HG03139 (cell line): ENCODE data around the gene DDX4.

Experiments used
- ATAC-seq: cut with Tn5 transposase; IDR thresholded peaks from one replicate; pipeline ENCODE4 v1.9.1; 2021; ENCODE audit not compliant: unreplicated experiment

Gene DDX4

DNA sequence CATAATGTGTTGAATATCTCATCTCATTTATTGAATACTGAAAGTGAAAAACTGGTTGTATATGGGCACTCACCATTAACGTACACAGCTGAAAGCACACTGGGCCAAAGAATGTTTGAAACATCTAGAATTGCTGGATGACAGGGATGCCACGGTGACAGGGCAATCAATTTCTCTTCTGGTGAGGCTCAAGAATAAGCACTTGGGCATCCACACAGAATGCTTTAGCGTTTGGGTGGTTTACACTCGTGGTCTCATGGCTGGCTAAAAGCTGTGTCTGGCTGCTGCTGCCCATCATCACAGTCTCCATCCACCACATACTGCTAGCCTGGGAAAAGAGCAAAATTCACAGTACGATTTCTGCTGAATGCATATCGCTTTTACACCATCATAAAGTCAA, 82.6 kb downstream of the DDX4 start:
- no peak for ATAC-seq

DNA sequence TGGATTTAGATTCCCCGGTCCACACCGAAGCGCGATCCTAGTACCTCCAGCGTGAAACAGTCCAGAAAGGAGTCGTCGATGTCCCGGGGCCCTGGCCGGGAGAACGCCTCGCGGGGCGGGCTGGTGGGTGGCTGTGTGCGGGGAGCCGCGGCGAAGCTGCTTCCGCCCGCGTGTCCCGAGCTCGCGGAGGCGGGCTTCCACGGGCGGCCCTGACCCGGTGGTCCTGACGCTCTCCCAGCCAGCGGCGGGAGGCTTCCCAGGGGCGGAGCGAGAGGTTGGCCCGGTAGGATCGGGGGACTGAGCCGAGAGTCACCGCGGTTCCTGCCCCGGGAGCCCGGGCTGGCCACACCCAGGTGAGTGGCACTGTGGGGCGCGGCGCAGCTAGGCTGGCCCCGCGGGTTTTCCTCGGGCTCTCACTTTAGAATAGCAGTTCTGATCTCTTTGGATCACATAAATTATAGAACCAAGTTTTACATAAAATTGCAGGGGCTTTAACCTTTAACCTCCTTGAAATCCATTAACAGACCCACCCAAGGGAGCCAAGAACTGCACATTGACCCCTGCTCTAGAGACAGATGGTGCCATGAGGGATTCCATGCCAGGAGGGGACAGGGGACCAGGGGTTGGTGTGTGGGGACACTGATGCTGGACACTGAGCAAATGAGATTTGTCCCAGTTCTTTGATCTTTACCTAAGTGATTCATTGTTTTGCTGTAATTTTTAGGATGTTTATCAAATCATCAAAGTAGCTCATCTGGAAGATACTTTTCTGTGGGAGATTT, 84.1 kb downstream of the DDX4 start:
- ATAC-seq = no peak

DNA sequence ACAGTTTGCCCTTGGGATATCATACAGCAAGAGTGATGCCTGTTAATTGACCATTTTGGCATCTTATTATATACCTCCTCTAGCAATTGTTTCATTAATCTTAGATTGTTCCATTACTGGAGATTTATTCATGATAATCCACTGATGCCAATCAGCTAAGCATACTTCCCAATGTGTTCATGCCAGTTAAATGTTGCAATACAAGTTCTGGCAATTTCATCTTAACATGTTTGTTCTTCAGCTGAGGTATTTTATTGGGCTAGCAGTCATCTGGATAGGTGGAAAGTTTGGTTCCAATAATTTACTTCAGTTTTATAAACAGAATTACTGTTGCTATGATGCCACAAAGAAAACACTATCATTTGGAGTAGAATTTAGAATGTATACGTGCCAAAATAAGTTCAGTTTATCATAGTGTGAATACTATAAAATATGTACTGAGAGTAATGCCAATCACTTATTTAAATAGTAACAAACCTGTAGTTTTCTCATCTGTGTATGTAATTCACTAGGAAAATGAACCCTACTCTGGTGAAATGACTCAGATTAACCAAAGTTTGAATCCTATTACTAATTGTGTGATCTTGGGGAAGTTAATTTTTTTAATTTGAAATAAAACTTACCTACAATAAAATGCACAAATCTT, 85.4 kb downstream of the DDX4 start:
- no peak for ATAC-seq

DNA sequence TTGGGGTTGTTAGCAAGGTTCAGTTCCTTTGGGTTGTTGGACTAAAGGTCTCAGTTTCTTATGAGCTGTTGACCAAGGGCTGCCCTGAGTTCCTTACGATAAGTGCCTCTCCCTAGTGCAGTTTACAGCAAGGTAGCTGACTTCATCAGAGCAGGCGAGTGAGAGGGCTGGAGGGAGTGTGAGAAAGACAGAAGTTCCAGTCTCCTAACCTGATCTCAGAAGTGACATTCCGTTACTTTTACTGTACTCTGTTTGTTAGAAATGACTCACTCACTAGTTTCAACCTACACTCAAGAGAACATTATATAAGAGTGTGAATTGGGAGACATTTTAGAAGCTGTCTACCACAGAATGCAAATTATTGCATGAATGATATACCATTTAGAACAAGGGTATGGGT, 92.1 kb downstream of the DDX4 start:
- ATAC-seq = no peak

DNA sequence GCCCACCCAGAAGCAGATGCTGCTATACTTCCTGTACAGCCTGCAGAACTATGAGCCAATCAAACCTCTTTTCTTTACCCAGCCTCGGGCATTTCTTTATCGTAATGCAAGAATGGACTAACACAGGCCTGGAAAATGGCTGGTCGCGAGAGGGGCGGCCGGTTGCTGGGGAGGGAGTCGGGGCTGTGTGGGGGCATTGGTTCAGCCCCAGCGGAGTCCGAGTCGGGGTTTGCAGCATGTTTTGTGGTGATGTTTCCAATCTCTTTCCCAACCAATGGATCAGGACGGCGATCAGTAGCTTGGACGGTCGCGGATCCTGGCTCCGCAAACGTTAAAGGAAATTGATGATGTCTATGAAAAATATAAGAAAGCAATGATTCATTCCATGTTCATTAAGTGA, 94.6 kb downstream of the DDX4 start:
- no peak for ATAC-seq

DNA sequence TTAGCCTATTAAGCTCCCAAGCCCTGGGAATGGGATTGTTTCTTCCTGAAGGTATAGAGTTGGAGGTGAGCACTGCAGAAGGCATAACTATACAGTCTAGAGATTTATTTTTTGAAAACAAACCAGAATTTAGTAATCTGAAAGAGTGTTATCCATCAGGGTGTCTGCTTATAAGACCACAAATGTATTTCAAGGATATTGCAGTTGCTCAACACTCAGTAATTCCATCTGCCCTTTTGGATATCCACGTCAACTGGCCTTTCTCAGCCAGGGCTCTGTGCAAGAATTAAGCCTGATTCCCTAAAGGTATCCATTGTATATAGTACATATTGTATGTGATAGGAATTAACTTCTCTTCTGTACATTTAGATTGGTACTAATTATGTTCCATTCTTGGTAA, 98.3 kb downstream of the DDX4 start:
- ATAC-seq = no peak

DNA sequence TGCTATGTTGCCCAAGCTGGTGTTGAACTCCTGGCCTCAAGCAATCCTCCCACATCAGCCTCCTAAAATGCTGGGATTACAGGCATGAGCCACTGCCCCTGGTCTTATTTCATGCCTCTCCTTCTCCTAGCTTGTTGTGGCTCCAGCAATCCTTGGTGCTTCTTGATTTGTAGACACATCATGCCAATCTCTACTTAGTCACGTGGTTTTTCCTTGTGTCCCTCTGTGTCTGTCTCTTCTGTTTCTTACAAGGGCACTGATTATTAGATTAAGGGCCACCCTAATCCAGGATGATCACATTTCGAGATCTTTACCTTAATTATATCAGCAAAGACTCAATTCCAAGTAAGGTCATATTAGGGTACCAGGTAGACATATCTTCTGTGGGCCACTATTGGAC, 104.1 kb downstream of the DDX4 start:
- no peak for ATAC-seq

DNA sequence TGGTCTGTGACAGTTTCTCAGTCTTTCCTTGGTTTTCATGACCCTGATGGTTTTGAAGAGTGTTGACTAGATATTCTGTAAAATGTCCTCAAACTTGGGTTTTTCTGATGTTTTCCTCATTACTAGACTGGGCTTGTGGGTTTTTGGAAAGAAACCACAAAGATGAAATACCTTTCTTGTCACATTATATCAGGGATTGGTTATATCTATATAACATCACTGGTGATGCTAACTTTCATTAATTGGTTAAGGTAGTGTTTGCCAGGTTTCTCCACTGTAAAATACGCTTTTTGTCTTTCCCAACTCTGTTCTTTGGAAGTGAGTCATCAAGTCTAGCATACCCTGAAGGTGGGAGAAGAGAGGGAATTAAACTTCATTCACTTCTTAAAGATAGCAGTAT, 110.0 kb downstream of the DDX4 start:
- ATAC-seq = no peak

DNA sequence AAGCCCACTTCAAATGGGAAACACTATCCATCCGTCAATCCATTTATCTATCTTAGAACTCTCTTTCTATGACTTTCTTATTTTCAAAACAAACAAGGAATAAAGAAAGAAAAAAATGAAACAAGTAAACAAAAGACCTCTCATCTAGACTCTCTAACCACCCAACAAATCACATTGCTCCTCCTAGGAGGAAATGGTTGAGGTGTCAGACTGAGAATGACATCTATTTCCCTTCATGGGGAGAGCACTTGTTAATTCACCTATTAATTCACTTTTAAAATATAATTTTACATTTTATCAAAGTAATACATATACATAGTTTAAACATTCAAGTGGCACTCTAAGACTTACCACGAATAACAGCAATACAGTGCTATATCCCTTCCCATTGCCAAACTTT, 110.9 kb downstream of the DDX4 start:
- ATAC-seq = no peak

DNA sequence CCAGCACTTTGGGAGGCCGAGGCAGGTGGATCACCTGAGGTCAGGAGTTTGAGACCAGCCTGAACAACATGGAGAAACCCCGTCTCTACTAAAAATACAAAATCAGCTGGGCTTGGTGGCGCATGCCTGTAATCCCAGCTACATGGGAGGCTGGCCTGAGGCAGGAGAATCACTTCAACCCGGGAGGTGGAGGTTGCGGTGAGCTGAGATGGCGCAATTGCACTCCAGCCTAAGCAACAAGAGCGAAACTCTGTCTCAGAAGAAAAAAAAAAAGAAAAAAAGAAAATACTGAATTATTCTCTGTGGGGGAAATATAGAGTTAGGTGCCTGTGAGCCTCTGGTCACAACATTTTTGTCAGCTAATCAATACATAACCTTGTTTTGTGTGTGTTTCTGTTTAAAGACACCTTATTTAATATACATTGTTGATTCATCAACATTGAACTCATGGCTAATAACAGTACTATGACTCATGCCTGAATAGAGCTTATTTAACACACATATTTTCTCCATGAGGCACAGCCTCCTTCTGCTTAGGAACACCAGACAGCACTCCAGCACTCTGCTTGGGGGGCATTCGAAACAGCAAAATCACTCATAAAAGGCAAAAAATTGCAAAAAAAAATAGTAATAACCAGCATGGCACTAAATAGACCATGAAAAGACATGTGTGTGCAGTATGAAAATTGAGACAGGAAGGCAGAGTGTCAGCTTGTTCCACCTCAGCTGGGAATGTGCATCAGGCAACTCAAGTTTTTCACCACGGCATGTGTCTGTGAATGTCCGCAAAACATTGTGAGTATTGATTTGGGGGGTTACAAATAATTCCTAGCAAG, 113.2 kb downstream of the DDX4 start, which contains the start of gene IL31RA:
TSS of gene IL31RA (plus strand) at position 519 of the 836 bp plus-strand sequence. CDS start at position 733, 214 bp downstream.
- no peak for ATAC-seq

DNA sequence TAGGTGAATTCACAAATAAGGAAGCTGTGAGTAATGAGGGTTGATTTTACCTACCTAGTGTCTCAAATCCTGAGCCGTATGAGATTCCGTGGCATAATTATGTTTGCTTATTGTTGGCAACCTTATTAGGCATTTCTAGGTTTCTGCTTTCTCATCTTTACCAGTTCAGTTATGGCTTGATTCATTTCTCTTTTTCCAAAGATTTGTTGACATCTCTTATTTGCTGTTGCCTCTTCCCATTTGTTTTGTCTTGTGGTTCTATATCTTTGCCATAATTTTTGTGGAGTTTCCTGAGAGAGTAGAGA, 113.8 kb downstream of the DDX4 start:
- ATAC-seq = no peak

DNA sequence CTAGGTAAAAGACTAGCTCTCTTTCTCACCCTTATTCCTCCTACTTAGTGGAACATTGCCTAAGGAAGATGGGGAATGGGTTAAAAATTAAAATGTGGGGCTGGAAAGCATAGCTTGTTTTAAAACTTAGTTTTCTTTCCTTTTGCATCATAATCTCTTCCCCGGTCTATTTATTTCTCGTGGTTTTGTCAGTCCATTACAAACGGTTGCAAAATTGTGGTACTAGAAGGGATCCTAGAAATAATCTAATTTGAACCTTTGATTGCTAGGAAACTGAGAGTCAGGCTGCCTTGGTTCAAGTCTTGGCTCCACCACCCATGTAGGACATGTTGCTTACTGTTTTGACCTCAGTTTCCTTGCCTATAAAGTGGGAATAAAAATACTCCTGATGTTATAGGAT, 114.6 kb downstream of the DDX4 start:
- ATAC-seq = no peak

DNA sequence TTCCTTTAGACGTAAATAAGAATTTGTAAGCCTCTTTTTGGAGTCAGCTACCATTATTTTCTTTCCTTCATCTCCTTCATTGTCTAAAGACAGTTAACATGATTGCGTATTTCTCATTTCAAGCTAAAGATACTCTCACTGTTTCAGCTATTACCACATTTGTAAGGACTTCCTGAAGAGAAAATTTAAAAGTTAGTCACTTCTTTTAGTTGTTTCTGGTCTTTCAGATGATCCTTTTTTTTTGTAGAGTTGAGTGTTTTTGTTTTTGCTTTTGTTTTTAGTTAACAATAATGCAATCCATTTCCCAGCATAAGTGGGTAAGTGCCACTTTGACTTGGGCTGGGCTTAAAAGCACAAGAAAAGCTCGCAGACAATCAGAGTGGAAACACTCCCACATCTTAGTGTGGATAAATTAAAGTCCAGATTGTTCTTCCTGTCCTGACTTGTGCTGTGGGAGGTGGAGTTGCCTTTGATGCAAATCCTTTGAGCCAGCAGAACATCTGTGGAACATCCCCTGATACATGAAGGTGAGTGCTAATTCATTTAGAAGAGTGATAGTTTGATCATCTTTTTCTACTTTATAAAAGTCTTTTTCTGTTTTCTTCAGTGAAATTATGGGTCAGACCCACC, 115.3 kb downstream of the DDX4 start:
- ATAC-seq = no peak

DNA sequence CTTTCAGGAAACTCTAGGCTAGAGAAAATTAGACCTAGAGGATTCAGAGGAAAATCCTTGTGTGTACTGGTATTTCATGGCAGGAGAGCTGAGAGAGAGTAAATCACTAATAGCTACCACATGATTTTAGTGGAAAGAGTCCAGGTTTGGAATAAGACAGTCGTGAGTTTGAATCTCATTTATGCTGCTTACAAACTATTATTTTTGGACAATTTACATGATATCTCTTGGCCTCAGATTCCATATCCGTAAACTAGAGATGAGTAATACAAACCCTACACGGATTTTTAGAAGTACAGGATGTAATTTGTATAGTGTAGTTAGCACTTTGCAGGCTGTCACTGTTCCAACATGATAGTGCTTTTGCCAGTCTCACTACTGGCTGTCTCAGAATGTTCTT, 116.0 kb downstream of the DDX4 start:
- no peak for ATAC-seq

DNA sequence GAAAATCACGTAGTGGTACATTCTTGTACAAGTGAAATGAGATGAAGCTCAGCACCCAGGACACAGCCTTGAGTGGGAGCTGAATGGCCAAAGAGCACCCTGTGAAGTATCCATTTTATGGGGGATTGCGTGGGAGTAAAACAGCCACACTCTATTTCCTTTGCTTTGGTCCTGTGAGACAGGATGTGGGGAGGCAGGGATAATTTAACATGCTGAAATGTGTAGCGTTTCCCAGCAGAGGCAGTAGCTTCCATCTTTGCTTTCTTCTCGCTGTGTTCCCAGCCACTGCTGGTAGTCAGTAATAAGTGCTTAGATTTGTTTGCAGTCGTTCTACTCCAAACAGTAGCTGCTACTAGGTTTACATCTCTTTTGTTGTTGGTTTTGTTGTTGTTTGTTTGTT, 117.6 kb downstream of the DDX4 start:
- no peak for ATAC-seq

DNA sequence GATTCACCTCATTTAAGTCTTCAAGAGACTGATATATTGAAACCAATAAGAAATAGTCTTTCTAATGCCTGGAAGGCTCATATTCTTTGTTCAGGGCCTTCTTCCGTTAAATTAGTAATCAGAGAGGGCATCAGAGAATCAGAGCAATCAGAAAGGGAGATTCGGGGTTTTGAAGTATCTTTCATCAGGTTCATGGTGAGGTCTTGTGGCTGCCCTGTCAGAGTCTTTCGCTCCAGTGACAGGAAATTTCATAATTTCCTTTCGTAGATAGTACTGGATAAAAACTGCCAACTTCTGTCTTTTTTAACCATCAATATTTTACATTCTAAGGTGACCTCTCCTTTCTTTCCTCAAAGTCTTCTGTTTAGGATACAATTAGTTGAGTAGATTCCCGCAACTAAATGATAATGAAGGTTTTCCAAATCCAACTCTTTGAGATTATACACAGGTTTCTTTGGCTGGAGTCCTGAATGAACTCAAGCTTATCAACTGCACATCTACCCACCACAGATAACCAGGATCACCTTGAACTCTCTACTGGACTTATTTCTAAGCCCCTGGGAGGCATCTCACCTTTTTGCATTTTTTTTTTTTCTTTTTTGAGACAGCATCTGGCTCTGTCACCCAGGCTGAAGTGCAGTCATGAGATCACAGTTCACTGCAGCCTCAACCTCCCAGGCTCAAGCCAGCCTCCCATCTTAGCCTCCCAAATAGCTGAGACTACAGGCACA, 118.8 kb downstream of the DDX4 start:
- ATAC-seq = no peak

DNA sequence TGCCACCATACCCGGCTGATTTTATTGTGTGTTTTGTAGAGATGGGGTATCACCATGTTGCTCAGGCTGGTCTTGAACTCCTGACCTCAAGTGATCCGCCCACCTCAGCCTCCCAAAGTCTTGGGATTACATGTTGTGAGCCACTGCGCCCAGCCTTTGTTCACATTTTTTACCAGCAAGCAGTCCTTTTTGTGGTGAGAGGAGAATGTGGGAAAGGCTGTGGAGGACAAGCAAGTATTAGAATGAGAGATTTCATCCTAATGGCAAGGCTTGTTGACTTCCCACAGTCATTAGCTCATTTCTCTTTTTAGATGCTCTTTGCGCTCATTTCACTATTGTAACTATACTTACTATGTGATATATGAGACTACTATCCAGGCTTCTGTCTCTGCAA, 119.4 kb downstream of the DDX4 start:
- ATAC-seq = no peak

DNA sequence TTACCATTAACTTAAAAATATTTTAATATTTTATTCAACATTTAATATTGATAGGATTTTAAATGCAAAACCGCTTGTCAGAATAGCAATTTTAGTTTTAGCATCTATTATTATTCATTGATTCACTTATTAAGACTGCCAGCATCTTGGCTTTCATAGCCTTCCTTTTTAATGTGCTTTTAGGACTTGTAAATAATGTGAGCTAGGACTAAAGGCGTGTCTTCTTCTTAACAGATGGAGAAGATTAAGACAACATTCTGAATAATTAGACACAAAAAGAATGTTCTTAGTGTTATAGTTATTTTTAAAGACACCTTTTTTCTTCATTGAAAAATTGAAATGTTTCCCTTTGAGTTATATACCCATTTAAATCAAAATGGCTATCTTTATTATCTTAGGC, 120.2 kb downstream of the DDX4 start:
- no peak for ATAC-seq

DNA sequence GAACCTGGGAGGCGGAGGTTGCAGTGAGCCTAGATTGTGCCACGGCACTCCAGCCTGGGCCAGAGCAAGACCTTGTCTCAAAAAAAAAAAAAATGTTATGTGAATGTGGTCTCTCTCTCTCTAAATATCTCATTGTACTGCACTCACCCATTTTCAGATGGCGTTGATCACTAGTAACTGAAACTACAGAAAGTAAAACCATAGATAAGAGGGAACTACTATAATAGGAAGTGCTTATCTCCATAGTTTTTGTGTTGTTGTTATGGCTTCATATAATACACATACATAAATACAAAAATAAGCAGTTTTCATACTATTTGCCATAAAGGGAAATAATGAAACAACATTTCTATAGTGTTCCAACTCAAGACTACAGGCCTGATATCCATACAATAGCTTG, 122.4 kb downstream of the DDX4 start:
- no peak for ATAC-seq

DNA sequence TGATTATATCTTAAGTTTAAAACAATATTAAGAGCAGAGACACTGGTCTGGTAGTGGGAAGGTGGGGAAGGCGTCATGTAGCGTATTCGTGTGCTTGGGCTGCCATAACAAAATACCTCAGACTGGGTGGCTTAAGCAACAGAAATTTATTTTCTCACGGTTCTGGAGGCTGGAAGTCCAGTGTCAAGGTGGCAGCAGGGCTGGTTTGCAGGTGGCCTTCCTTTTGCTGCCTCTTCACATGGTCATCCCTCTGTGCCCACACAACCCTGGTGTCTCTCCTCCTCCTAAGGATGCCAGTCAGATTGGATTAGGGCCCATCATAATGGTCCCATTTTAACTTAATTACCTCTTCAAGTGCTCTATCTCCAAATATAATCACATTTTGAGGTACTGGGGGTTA, 122.8 kb downstream of the DDX4 start:
- ATAC-seq = no peak
